Measurements from ENCODE around the gene CRIP1.

DNA sequence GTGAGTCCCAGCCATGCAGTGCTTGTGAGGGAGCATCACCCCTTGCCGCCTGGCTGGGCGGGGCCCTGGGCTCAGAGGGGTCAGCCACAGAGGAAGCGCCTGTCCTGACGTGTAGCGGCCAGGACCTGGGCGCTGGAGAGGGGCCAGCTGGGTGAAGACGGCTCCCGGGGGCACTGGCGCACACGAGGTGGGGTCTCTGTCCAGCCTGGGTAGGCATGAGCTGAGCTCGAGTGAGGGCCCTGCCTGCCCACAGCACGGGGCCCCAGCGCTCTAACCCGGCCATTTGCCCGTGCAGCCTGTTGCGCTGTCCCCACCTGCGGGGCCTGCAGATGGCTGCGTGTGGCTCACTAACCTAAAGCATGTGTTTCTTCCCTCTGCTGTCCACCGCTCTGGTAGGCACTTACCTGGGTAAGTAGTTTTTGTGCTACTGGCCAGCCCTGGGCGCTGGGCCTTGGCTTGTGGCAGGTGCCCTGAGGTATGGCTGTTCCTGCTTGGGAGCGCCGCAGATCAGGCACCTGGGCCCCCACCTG, 18.7 kb upstream of the CRIP1 start:
- TF ChIP-seq EZH2 (IDR thresholded peaks at IDR 0.05; ENCODE audit: low read length), result no peak
- TF ChIP-seq, protein P1, sequence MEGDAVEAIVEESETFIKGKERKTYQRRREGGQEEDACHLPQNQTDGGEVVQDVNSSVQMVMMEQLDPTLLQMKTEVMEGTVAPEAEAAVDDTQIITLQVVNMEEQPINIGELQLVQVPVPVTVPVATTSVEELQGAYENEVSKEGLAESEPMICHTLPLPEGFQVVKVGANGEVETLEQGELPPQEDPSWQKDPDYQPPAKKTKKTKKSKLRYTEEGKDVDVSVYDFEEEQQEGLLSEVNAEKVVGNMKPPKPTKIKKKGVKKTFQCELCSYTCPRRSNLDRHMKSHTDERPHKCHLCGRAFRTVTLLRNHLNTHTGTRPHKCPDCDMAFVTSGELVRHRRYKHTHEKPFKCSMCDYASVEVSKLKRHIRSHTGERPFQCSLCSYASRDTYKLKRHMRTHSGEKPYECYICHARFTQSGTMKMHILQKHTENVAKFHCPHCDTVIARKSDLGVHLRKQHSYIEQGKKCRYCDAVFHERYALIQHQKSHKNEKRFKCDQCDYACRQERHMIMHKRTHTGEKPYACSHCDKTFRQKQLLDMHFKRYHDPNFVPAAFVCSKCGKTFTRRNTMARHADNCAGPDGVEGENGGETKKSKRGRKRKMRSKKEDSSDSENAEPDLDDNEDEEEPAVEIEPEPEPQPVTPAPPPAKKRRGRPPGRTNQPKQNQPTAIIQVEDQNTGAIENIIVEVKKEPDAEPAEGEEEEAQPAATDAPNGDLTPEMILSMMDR (optimal IDR thresholded peaks at IDR 0.05 in 1 of 3, IDR thresholded peaks at IDR 0.05 in 1 of 3, conservative IDR thresholded peaks at IDR 0.05 in 1 of 3; ENCODE audit: extremely low read depth in 1 of 3, insufficient read depth in 2 of 3, low read length in 3 of 3), result no peak

Data from keratinocyte (primary cell).